Sigmoid colon (tissue), 7 donors: ENCODE results near the gene GPATCH8. TPM values are rescaled to one million over a fixed set of nuclear protein-coding genes. Genes with fewer than 3 reads are reported as not detected.
"Not testable (repeated sequence)": the region's sequence is repeated elsewhere in the genome, so short reads cannot be mapped to it uniquely, and the experiment has no call there.

ENCODE experiments used
- DNase-seq: peaks from one replicate; pipeline ENCODE4 v3.0.0-alpha.2; 2019
- H3K27ac ChIP-seq, 4 donors: fragments of 200-600 bp; sonication (generic); one replicate each; pipeline ENCODE4 v1.5.1; 2016 to 2019; ENCODE audit warnings: mild to moderate bottlenecking in 1 of 4
- H3K27me3 ChIP-seq, 3 donors: fragments of 200-600 bp; sonication (generic); one replicate each; pipeline ENCODE4 v1.5.1; 2019; ENCODE audit warnings: mild to moderate bottlenecking in 1 of 3
- H3K36me3 ChIP-seq, 4 donors: fragments of 200-600 bp; sonication (generic); one replicate each; pipeline ENCODE4 v1.5.1; 2016 to 2019
- H3K4me1 ChIP-seq, 4 donors: fragments of 200-600 bp; sonication (generic); one replicate each; pipeline ENCODE4 v1.5.1; 2017 to 2019
- H3K4me3 ChIP-seq, 4 donors: fragments of 200-600 bp; sonication (generic); one replicate each; pipeline ENCODE4 v1.5.1; 2017 to 2019; ENCODE audit warnings: mild to moderate bottlenecking in 2 of 4, moderate library complexity in 1 of 4
- H3K9me3 ChIP-seq, 4 donors: fragments of 200-600 bp in 3 of 4; sonication (generic) in 3 of 4; one replicate each; pipeline versions ENCODE4 v1.5.1 to v1.6.1; 2013 to 2019
- CTCF ChIP-seq, 4 experiments: fragments of 450-650 bp in 3 of 4; fragments of 200-600 bp in 1 of 4; IDR thresholded peaks; one replicate each; pipeline ENCODE4 v1.5.1; 2016 to 2019; ENCODE audit warnings: antibody characterized with exemption in 4 of 4, mild to moderate bottlenecking in 3 of 4, moderate library complexity in 2 of 4
- EP300 ChIP-seq, 4 donors: sonication (generic); formaldehyde crosslinking; IDR thresholded peaks; one replicate each; pipeline ENCODE4 v1.6.1; 2017; ENCODE audit warnings: antibody characterized with exemption in 4 of 4
- POLR2A ChIP-seq, 2 donors: fragments of 450-650 bp; IDR thresholded peaks; one replicate each; pipeline ENCODE4 v1.6.1; 2016; ENCODE audit warnings: antibody characterized with exemption in 2 of 2, mild to moderate bottlenecking in 2 of 2, moderate library complexity in 2 of 2
- POLR2AphosphoS5 ChIP-seq, 4 donors: sonication (generic); formaldehyde crosslinking; IDR thresholded peaks; one replicate each; pipeline ENCODE4 v1.6.1; 2017; ENCODE audit warnings: antibody characterized with exemption in 4 of 4
- WGBS, 2 donors: extraction: QIAGEN DNeasy Blood & Tissue Kit; methylation state at CpG; one replicate each; pipeline ENCODE4 v1.1.7; 2013; 5-methylcytosine and 5-hydroxymethylcytosine counted together
- intact Hi-C: fragments of 100-400 bp; cut with DNase I; formaldehyde crosslinking; loops from one replicate; pipeline ENCODE4 v1.15.1; 2023
- polyA plus RNA-seq, 3 donors: library from polyadenylated mRNA; stranded (reverse); fragments of 200-250 nt; gene quantifications; one replicate each; pipeline ENCODE4 v1.2.3, GENCODE V29; 2013
- total RNA-seq, 4 donors: library from RNA; depleted of rRNA; stranded (reverse); fragments of >200 nt; gene quantifications; one replicate each; pipeline ENCODE4 v1.1.0, GENCODE V29; 2016
- donor health status: healthy with polysubstance abuse.
- donor health status: Bipolar disorder and iron deficiency.
- donor health status: healthy.

The GPATCH8 gene
- total and polyA plus RNA-seq, 7 donors, result 4.8 to 43.2 (median 27.5) TPM

DNA sequence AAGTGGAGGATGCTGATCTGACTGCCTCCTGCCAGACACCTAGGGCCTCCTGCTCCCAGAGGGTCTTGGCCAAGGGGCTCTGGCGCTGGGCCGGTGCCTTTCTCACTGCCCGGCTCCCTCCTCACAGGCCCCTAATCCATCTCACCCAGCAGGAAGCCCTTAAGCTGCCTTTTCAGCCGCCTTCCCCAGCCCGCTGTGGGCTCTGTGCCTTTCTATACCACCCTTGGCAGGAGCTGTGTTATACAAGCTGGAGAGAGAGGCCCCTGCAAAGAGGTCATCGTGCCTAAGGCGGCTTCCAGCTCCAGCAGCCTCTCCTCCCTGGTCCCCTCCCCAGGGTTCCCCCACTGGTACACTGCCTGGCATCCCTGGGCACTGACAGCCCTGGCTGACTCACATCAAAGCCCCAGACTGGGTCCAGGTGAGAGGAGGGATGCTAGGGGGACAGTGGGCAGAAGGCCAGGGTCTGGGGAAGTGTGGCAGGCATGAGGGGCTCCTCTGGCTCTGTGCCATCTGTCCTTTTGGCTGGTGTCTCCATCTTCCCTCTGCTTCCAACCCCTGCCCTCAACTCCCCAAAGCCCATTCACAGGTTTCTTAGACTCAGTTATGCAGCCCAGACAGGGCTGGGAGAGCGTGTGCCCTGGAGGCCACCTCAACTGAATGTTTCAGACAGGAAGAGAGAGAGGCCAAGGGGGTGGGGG is 38.8 kb upstream of the GPATCH8 start:
- Histone ChIP-seq H3K27me3 (peaks cover 5 to 12% (median 8%) of the 10 kb centered on the region in 3 donors), H3K36me3 (no peaks in the 10 kb centered on the region), H3K9me3 (no peaks in the 10 kb centered on the region), H3K27ac (no peak overlapping the region), H3K4me1 (peaks cover 0 to 13% (median 4%) of the 10 kb centered on the region in 4 donors), H3K4me3 (no peak overlapping the region)
- 62 to 69% methylated on average over 8 of the region's 8 CpGs for WGBS, 2 donors
- intact Hi-C loops, result no loop called here
- TF ChIP-seq POLR2AphosphoS5 (IDR thresholded peaks at IDR 0.05), result no peak
- no peak for TF ChIP-seq EP300 (IDR thresholded peaks at IDR 0.05)
- TF ChIP-seq POLR2A (IDR thresholded peaks at IDR 0.05), result no peak
- TF ChIP-seq CTCF (IDR thresholded peaks at IDR 0.05), result no peak
- no peak for DNase-seq

- Histone ChIP-seq H3K4me3 (no peak overlapping the region), H3K27me3 (peaks cover 5 to 12% (median 8%) of the 10 kb centered on the region in 3 donors), H3K36me3 (no peaks in the 10 kb centered on the region), H3K27ac (no peak overlapping the region), H3K4me1 (peaks cover 0 to 13% (median 4%) of the 10 kb centered on the region in 4 donors), H3K9me3 (no peaks in the 10 kb centered on the region)
- intact Hi-C loops, result no loop called here
- no peak for TF ChIP-seq POLR2A (IDR thresholded peaks at IDR 0.05)
- DNase-seq, result no peak
- 86 to 92% methylated on average over 11 of the region's 11 CpGs for WGBS, 2 donors
These were observed 37.3 kb upstream of the GPATCH8 start for GRCh38 chr17:44540246-44541084.

- Histone ChIP-seq H3K36me3 (no peaks in the 10 kb centered on the region), H3K4me1 (peaks cover 0 to 13% (median 4%) of the 10 kb centered on the region in 4 donors), H3K9me3 (no peaks in the 10 kb centered on the region), H3K4me3 (no peak overlapping the region), H3K27ac (no peak overlapping the region), H3K27me3 (peaks cover 5 to 12% (median 8%) of the 10 kb centered on the region in 3 donors)
- intact Hi-C loops, result no loop called here
- no peak for DNase-seq
- 36 to 51% methylated on average over 15 of the region's 15 CpGs for WGBS, 2 donors
- TF ChIP-seq POLR2AphosphoS5 (IDR thresholded peaks at IDR 0.05) (no peak), CTCF (IDR thresholded peaks at IDR 0.05) (no peak), POLR2A (IDR thresholded peaks at IDR 0.05) (no peak), EP300 (IDR thresholded peaks at IDR 0.05) (no peak)
These were observed 36.5 kb upstream of the GPATCH8 start for GRCh38 chr17:44539673-44540072.

GRCh38 chr17:44537922-44538321 is 34.7 kb upstream of the GPATCH8 start:
- H3K4me1 ChIP-seq, result peaks cover 0 to 12% (median 8%) of the 10 kb centered on the region in 4 donors
- H3K4me3 ChIP-seq, DNase-seq, H3K36me3 ChIP-seq, H3K9me3 ChIP-seq, intact Hi-C loops, H3K27ac ChIP-seq: not testable (repeated sequence)
- peaks cover 5 to 12% (median 8%) of the 10 kb centered on the region in 3 donors for H3K27me3 ChIP-seq
- WGBS, 2 donors, result 92 to 97% methylated on average over 3 of the region's 3 CpGs

- intact Hi-C loops, result no loop called here
- H3K27ac ChIP-seq, result peak overlapping the region in 2 of 4 donors; percentile 22 to 44
- no peaks in the 10 kb centered on the region for H3K36me3 ChIP-seq
- DNase-seq, result no peak
- H3K4me1 ChIP-seq, result peaks cover 0 to 8% (median 6%) of the 10 kb centered on the region in 4 donors
- peaks cover 0 to 11% (median 5%) of the 10 kb centered on the region in 3 donors for H3K27me3 ChIP-seq
- H3K4me3 ChIP-seq, result no peak overlapping the region
- WGBS, 2 donors, result 71 to 74% methylated on average over 12 of the region's 12 CpGs
- H3K9me3 ChIP-seq, result no peaks in the 10 kb centered on the region
- no peak for TF ChIP-seq CTCF (IDR thresholded peaks at IDR 0.05)
- no peak for TF ChIP-seq EP300 (IDR thresholded peaks at IDR 0.05)
- no peak for TF ChIP-seq POLR2AphosphoS5 (IDR thresholded peaks at IDR 0.05)
- no peak for TF ChIP-seq POLR2A (IDR thresholded peaks at IDR 0.05)
These were observed 33.1 kb upstream of the GPATCH8 start for GRCh38 chr17:44536090-44536953.
